GM19463 (cell line): ENCODE results near the gene KRTAP5-6.

Source experiments
- ATAC-seq: cut with Tn5 transposase; IDR thresholded peaks from one replicate; pipeline ENCODE4 v1.9.1; 2021; ENCODE audit warnings: mild to moderate bottlenecking, moderate library complexity; ENCODE audit not compliant: unreplicated experiment

The KRTAP5-6 gene

GRCh38 chr11:1746511-1746931 lies 49.5 kb downstream of the KRTAP5-6 start:
- ATAC-seq: no peak

DNA sequence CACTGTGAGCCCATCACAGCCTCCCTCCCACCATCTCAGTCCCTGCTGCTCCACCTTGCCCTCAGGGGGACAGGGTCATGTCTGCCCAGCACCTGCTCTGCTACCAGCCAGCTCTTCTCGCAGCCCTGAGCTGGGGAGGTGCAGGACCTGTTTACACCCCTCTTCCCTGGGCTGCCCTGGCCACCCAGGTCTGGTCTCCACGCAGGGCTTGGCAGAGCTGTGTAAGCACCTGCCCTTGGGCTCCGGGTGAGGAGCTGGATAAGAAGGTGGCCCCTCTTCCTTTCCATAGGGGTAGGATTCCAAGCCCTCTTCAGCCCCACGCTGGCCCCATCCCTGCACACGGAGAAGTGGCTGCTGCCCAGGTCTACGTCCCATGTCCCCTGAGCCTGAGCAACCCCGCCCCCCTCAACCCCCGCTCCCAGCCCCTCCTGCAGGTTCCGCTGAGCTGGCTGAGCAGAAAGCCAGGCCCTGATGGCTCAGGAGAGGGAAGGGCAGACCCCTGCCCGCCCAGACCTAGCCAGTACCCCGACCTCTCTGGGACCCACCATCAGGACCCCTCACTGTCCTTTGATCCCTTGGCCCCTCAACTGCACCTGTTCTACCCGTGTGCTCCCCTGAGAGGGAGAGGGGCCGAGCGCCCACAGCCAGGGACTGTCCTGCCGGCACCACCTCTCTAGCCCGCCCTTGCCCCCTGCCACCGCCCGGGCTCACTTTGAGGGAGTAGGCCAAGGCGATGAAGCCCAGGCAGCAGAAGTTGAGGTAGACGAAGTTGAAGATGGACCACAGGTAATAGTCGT lies 50.2 kb downstream of the KRTAP5-6 start:
- no peak for ATAC-seq
